Caco-2 (cell line): ENCODE measurements around the gene RBM17. TPM values are rescaled to one million over a fixed set of nuclear protein-coding genes. Genes with fewer than 3 reads are reported as not detected.

Experiments
- BruUV-seq: library from RNA; stranded (reverse); fragments of 400-500 nt; replicated peaks from 2 replicates; lab custom pipeline; 2021; lab: Mats Ljungman, UMichigan
- CTCF ChIA-PET: fragments of 300-600 bp; sonication (Branson Sonifier 250); formaldehyde crosslinking; loops from one replicate; lab custom pipeline; 2022; ENCODE audit warnings: antibody characterized with exemption; lab: Charles Lee
- POLR2A ChIA-PET: fragments of 300-600 bp; sonication (Branson Sonifier 250); formaldehyde crosslinking; loops from one replicate; lab custom pipeline; 2022; ENCODE audit warnings: antibody characterized with exemption; lab: Charles Lee
- DNase-seq, 2 experiments: peaks; one replicate each; pipeline versions ENCODE4 v3.0.0 to v3.0.0-alpha.2; 2020 to 2022
- H3K27me3 ChIP-seq: replicated peaks from 2 replicates; pipeline ENCODE4 v1.6.0; 2011; ENCODE audit warnings: low read length; ENCODE audit not compliant: control insufficient read depth, insufficient read depth
- H3K36me3 ChIP-seq: 2 replicates; pipeline ENCODE4 v1.5.1; 2011; ENCODE audit warnings: low read length; ENCODE audit not compliant: control insufficient read depth, insufficient read depth
- H3K4me1 ChIP-seq: fragments of 250-450 bp; sonication (Bioruptor Pico); 2 replicates; pipeline ENCODE4 v1.5.1; 2020; ENCODE audit warnings: mild to moderate bottlenecking
- H3K4me3 ChIP-seq: 2 replicates; pipeline ENCODE4 v1.5.1; 2011; ENCODE audit warnings: low read depth, mild to moderate bottlenecking, control low read depth, low read length
- H3K9me3 ChIP-seq: fragments of 250-450 bp; sonication (Bioruptor Pico); 2 replicates; pipeline ENCODE4 v1.5.1; 2020; ENCODE audit warnings: mild to moderate bottlenecking, moderate library complexity
- H3K27ac Mint-ChIP-seq: one replicate; pipeline ENCODE4 v1.8.0; 2022; ENCODE audit warnings: mixed read lengths; ENCODE audit not compliant: unreplicated experiment
- H3K27me3 Mint-ChIP-seq: one replicate; pipeline ENCODE4 v1.8.0; 2022; ENCODE audit warnings: mixed read lengths; ENCODE audit not compliant: insufficient read depth, unreplicated experiment
- H3K36me3 Mint-ChIP-seq: one replicate; pipeline ENCODE4 v1.8.0; 2022; ENCODE audit warnings: mild to moderate bottlenecking, mixed read lengths; ENCODE audit not compliant: insufficient read depth, unreplicated experiment
- H3K4me1 Mint-ChIP-seq: one replicate; pipeline ENCODE4 v1.8.0; 2022; ENCODE audit warnings: low read depth, mixed read lengths; ENCODE audit not compliant: unreplicated experiment
- H3K4me3 Mint-ChIP-seq: one replicate; pipeline ENCODE4 v1.8.0; 2022; ENCODE audit warnings: mild to moderate bottlenecking, moderate library complexity, mixed read lengths; ENCODE audit not compliant: unreplicated experiment
- H3K9me3 Mint-ChIP-seq: one replicate; pipeline ENCODE4 v1.8.0; 2022; ENCODE audit warnings: mixed read lengths; ENCODE audit not compliant: unreplicated experiment
- intact Hi-C: fragments of 100-400 bp; cut with micrococcal nuclease; formaldehyde crosslinking; loops from one replicate; pipeline ENCODE4 v1.10.0; 2022; ENCODE audit not compliant: unreplicated experiment
- total RNA-seq: library from RNA; stranded (reverse); gene quantifications from 2 replicates; pipeline ENCODE4 v1.2.3, GENCODE V29; 2022
- TF ChIP-seq, protein P1 (sequence below), 2 experiments: fragments of 200-600 bp in 1 of 2; IDR thresholded peaks; 1 replicate in 1 of 2; 2 replicates in 1 of 2; pipeline versions ENCODE4 v1.5.1 to v1.8.0; 2011 to 2022; ENCODE audit warnings: antibody characterized with exemption in 1 of 2, control low read depth in 1 of 2, inconsistent platforms in 1 of 2, low read depth in 1 of 2, low read length in 1 of 2, mild to moderate bottlenecking in 1 of 2, moderate library complexity in 1 of 2; ENCODE audit not compliant: insufficient read depth in 1 of 2, severe bottlenecking in 1 of 2, unreplicated experiment in 1 of 2

The RBM17 gene
- total RNA-seq, 1 experiment from 2014 or later = 290 TPM

GRCh38 chr10:6045878-6046772, 42.7 kb upstream of the RBM17 start:
- TF ChIP-seq, protein P1, sequence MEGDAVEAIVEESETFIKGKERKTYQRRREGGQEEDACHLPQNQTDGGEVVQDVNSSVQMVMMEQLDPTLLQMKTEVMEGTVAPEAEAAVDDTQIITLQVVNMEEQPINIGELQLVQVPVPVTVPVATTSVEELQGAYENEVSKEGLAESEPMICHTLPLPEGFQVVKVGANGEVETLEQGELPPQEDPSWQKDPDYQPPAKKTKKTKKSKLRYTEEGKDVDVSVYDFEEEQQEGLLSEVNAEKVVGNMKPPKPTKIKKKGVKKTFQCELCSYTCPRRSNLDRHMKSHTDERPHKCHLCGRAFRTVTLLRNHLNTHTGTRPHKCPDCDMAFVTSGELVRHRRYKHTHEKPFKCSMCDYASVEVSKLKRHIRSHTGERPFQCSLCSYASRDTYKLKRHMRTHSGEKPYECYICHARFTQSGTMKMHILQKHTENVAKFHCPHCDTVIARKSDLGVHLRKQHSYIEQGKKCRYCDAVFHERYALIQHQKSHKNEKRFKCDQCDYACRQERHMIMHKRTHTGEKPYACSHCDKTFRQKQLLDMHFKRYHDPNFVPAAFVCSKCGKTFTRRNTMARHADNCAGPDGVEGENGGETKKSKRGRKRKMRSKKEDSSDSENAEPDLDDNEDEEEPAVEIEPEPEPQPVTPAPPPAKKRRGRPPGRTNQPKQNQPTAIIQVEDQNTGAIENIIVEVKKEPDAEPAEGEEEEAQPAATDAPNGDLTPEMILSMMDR (IDR thresholded peaks at IDR 0.05; ENCODE audit: insufficient read depth in 1 of 2, low read depth in 1 of 2, low read length in 1 of 2, severe bottlenecking in 1 of 2, unreplicated experiment in 1 of 2) = no peak
- no peaks in the 10 kb centered on the region for H3K36me3 Mint-ChIP-seq
- ChIA-PET POLR2A (no interaction called here), CTCF (interaction anchor here (0.6 kb wide), 1 partner anchor 27 kb away, joined by 6 read pairs; no protein-coding TSS in a partner anchor)
- intact Hi-C loops = no loop called here
- peaks cover 26% of the 10 kb centered on the region for H3K27me3 Mint-ChIP-seq
- no peaks in the 10 kb centered on the region for H3K36me3 ChIP-seq
- no TSS peak for BruUV-seq
- no peak overlapping the region for H3K4me3 Mint-ChIP-seq
- H3K9me3 Mint-ChIP-seq = no peaks in the 10 kb centered on the region
- 0 out of 2 replicates have a peak, but pooled peaks cover 1% of the 10 kb centered on the region for H3K27me3 ChIP-seq
- H3K4me1 Mint-ChIP-seq = peaks cover 7% of the 10 kb centered on the region
- no peak for DNase-seq
- no peak overlapping the region for H3K27ac Mint-ChIP-seq
- no peak overlapping the region for H3K4me3 ChIP-seq
- no peaks in the 10 kb centered on the region for H3K4me1 ChIP-seq
- no peaks in the 10 kb centered on the region for H3K9me3 ChIP-seq

GRCh38 chr10:6046773-6047611, 41.8 kb upstream of the RBM17 start:
- CTCF ChIA-PET = no interaction called here
- Mint-ChIP-seq H3K9me3 (no peaks in the 10 kb centered on the region), H3K27me3 (peaks cover 23% of the 10 kb centered on the region), H3K4me3 (no peak overlapping the region), H3K36me3 (no peaks in the 10 kb centered on the region), H3K27ac (no peak overlapping the region), H3K4me1 (peaks cover 7% of the 10 kb centered on the region)
- POLR2A ChIA-PET = no interaction called here
- H3K36me3 ChIP-seq = no peaks in the 10 kb centered on the region
- no TSS peak for BruUV-seq
- DNase-seq = no peak
- no peak overlapping the region for H3K4me3 ChIP-seq
- H3K9me3 ChIP-seq = no peaks in the 10 kb centered on the region
- H3K4me1 ChIP-seq = no peaks in the 10 kb centered on the region
- intact Hi-C loops = no loop called here
- TF ChIP-seq, protein P1 (IDR thresholded peaks at IDR 0.05; ENCODE audit: insufficient read depth in 1 of 2, low read depth in 1 of 2, low read length in 1 of 2, severe bottlenecking in 1 of 2, unreplicated experiment in 1 of 2) = no peak
- 0 out of 2 replicates have a peak, but pooled peaks cover 1% of the 10 kb centered on the region for H3K27me3 ChIP-seq

DNA sequence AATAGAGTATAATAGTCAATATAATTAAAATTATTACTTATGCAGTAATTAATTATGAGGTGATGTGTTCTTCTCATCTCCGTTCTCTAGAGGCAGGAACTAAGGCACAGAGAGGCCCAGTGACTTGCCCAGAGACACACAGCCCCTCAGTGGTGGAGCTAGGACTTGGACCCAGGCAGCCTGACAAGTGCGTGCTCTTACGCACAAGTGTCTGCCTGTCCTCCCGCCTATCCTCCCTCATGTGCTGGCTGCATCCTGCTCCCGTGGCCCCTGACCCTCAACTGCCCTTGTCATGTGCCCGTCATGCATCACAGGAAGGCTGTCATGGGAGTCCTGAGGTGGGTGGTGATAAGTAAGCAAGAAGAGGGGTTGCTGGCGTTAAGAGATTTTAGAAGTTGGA, 41.0 kb upstream of the RBM17 start:
- Histone ChIP-seq H3K36me3 (no peaks in the 10 kb centered on the region), H3K9me3 (no peaks in the 10 kb centered on the region), H3K4me3 (no peak overlapping the region), H3K4me1 (no peaks in the 10 kb centered on the region), H3K27me3 (0 out of 2 replicates have a peak, but pooled peaks cover 1% of the 10 kb centered on the region)
- TF ChIP-seq, protein P1 (IDR thresholded peaks at IDR 0.05; ENCODE audit: insufficient read depth in 1 of 2, low read depth in 1 of 2, low read length in 1 of 2, severe bottlenecking in 1 of 2, unreplicated experiment in 1 of 2) = no peak
- intact Hi-C loops = no loop called here
- H3K36me3 Mint-ChIP-seq = no peaks in the 10 kb centered on the region
- peaks cover 7% of the 10 kb centered on the region for H3K4me1 Mint-ChIP-seq
- no peak overlapping the region for H3K27ac Mint-ChIP-seq
- no peak for DNase-seq
- no peak overlapping the region for H3K4me3 Mint-ChIP-seq
- H3K9me3 Mint-ChIP-seq = no peaks in the 10 kb centered on the region
- peaks cover 29% of the 10 kb centered on the region for H3K27me3 Mint-ChIP-seq
- ChIA-PET CTCF (no interaction called here), POLR2A (no interaction called here)
- BruUV-seq = no TSS peak
